Activated gamma-delta T cell (primary cell): ENCODE measurements around the gene VSX2.
A peak's percentile ranks its signal among the peaks of the same experiment; 100 is the strongest.

ENCODE experiments used
- DNase-seq: peaks from one replicate; lab custom pipeline; 2025; lab: John Stamatoyannopoulos, UW

Gene VSX2

GRCh38 chr14:74221741-74222140 is 17.5 kb upstream of the VSX2 start:
- no peak for DNase-seq

GRCh38 chr14:74223016-74223415 is 16.2 kb upstream of the VSX2 start:
- no peak for DNase-seq

GRCh38 chr14:74231784-74232183 is 7.5 kb upstream of the VSX2 start:
- DNase-seq, result no peak

- DNase-seq, result no peak
Observed at GRCh38 chr14:74235017-74235416, 4.2 kb upstream of the VSX2 start.

GRCh38 chr14:74237441-74237840 is 1.8 kb upstream of the VSX2 start:
- DNase-seq, result no peak

- no peak for DNase-seq
Observed at GRCh38 chr14:74239848-74240793, 872 bp downstream of the VSX2 start.

- no peak for DNase-seq
Observed at GRCh38 chr14:74240794-74241651, 1.8 kb downstream of the VSX2 start.

- no peak for DNase-seq
Observed at GRCh38 chr14:74241652-74242017, 2.4 kb downstream of the VSX2 start.

- no peak for DNase-seq
Observed at GRCh38 chr14:74242021-74242779, 3.0 kb downstream of the VSX2 start.

- DNase-seq, result no peak
Observed at GRCh38 chr14:74242780-74243042, 3.5 kb downstream of the VSX2 start.

GRCh38 chr14:74243051-74243450 is 3.8 kb downstream of the VSX2 start:
- no peak for DNase-seq

GRCh38 chr14:74244115-74244514 is 4.9 kb downstream of the VSX2 start:
- no peak for DNase-seq

- no peak for DNase-seq
Observed at GRCh38 chr14:74245292-74245691, 6.0 kb downstream of the VSX2 start.

GRCh38 chr14:74246542-74246941 is 7.3 kb downstream of the VSX2 start:
- DNase-seq, result no peak

GRCh38 chr14:74248017-74248416 is 8.8 kb downstream of the VSX2 start:
- no peak for DNase-seq

- no peak for DNase-seq
Observed at GRCh38 chr14:74249433-74250375, 10.5 kb downstream of the VSX2 start.

GRCh38 chr14:74255281-74255680 is 16.0 kb downstream of the VSX2 start:
- DNase-seq, result no peak

GRCh38 chr14:74257078-74257940 is 18.1 kb downstream of the VSX2 start:
- peak; percentile 29 for DNase-seq

- DNase-seq, result no peak
Observed at GRCh38 chr14:74257941-74258763, 18.9 kb downstream of the VSX2 start.

GRCh38 chr14:74258764-74259035 is 19.5 kb downstream of the VSX2 start:
- no peak for DNase-seq
